Measurements from ENCODE around the gene ZEB2. TPM values are rescaled to one million over a fixed set of nuclear protein-coding genes. Genes with fewer than 3 reads are reported as not detected.

ZEB2 gene
- total RNA-seq, 1 experiment from 2014 or later: 1.1 TPM

- Histone ChIP-seq H3K27ac (ENCODE audit: low read length) (no peak overlapping the region), H3K27me3 (ENCODE audit: control insufficient read depth, insufficient read depth, low read length) (no peaks in the 10 kb centered on the region), H3K9me3 (ENCODE audit: control insufficient read depth, insufficient read depth, low read depth, low read length) (no peaks in the 10 kb centered on the region), H3K4me3 (ENCODE audit: low read depth in 2 of 2, low read length in 2 of 2) (no peak overlapping the region), H3K4me1 (ENCODE audit: control insufficient read depth, insufficient read depth, low read length) (no peaks in the 10 kb centered on the region), H3K36me3 (ENCODE audit: control insufficient read depth, insufficient read depth, low read length) (no peaks in the 10 kb centered on the region)
- CTCF ChIA-PET: no interaction called here
- no TSS peak for BruUV-seq (replicated peaks)
- in situ Hi-C loops (cut with HindIII; ENCODE audit: low pct_unique_long_range_greater_than_20kb, low sequenced_read_pairs) (no loop called here), intact Hi-C loops (cut with micrococcal nuclease; ENCODE audit: unreplicated experiment) (no loop called here)
- TF ChIP-seq, protein P1, sequence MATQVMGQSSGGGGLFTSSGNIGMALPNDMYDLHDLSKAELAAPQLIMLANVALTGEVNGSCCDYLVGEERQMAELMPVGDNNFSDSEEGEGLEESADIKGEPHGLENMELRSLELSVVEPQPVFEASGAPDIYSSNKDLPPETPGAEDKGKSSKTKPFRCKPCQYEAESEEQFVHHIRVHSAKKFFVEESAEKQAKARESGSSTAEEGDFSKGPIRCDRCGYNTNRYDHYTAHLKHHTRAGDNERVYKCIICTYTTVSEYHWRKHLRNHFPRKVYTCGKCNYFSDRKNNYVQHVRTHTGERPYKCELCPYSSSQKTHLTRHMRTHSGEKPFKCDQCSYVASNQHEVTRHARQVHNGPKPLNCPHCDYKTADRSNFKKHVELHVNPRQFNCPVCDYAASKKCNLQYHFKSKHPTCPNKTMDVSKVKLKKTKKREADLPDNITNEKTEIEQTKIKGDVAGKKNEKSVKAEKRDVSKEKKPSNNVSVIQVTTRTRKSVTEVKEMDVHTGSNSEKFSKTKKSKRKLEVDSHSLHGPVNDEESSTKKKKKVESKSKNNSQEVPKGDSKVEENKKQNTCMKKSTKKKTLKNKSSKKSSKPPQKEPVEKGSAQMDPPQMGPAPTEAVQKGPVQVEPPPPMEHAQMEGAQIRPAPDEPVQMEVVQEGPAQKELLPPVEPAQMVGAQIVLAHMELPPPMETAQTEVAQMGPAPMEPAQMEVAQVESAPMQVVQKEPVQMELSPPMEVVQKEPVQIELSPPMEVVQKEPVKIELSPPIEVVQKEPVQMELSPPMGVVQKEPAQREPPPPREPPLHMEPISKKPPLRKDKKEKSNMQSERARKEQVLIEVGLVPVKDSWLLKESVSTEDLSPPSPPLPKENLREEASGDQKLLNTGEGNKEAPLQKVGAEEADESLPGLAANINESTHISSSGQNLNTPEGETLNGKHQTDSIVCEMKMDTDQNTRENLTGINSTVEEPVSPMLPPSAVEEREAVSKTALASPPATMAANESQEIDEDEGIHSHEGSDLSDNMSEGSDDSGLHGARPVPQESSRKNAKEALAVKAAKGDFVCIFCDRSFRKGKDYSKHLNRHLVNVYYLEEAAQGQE (IDR thresholded peaks at IDR 0.05; ENCODE audit: insufficient read depth in 1 of 2, low read depth in 2 of 2, low read length in 1 of 2): no peak
- TF ChIP-seq SIN3A (IDR thresholded peaks at IDR 0.05; ENCODE audit: borderline replicate concordance, insufficient read depth, low read depth, low read length) (no peak), POLR2AphosphoS5 (IDR thresholded peaks at IDR 0.05; ENCODE audit: low read depth, low read length) (no peak), CTCF (IDR thresholded peaks at IDR 0.05) (no peak), TCF7L2 (IDR thresholded peaks at IDR 0.05; ENCODE audit: low read depth, low read length) (no peak)
- POLR2A ChIA-PET: no interaction called here
- no peak for ATAC-seq
- no peak for DNase-seq (ENCODE audit: low read depth, low spot score)
Measured at GRCh38 chr2:144431998-144432397, 87.9 kb downstream of the ZEB2 start.

- no peaks in the 10 kb centered on the region for H3K27me3 ChIP-seq (ENCODE audit: control insufficient read depth, insufficient read depth, low read length)
- CTCF ChIA-PET: no interaction called here
- no peaks in the 10 kb centered on the region for H3K4me1 ChIP-seq (ENCODE audit: control insufficient read depth, insufficient read depth, low read length)
- no peaks in the 10 kb centered on the region for H3K36me3 ChIP-seq (ENCODE audit: control insufficient read depth, insufficient read depth, low read length)
- H3K27ac ChIP-seq (ENCODE audit: low read length): no peak overlapping the region
- DNase-seq (ENCODE audit: low read depth, low spot score) (no peak), ATAC-seq (no peak)
- intact Hi-C loops (cut with micrococcal nuclease; ENCODE audit: unreplicated experiment): no loop called here
- in situ Hi-C loops (cut with HindIII; ENCODE audit: low pct_unique_long_range_greater_than_20kb, low sequenced_read_pairs): no loop called here
- TF ChIP-seq POLR2AphosphoS5 (IDR thresholded peaks at IDR 0.05; ENCODE audit: low read depth, low read length) (no peak), CTCF (IDR thresholded peaks at IDR 0.05) (no peak), TCF7L2 (IDR thresholded peaks at IDR 0.05; ENCODE audit: low read depth, low read length) (no peak), SIN3A (IDR thresholded peaks at IDR 0.05; ENCODE audit: borderline replicate concordance, insufficient read depth, low read depth, low read length) (no peak)
- TF ChIP-seq, protein P1 (IDR thresholded peaks at IDR 0.05; ENCODE audit: insufficient read depth in 1 of 2, low read depth in 2 of 2, low read length in 1 of 2): no peak
- no peak overlapping the region for H3K4me3 ChIP-seq (ENCODE audit: low read depth in 2 of 2, low read length in 2 of 2)
- POLR2A ChIA-PET: no interaction called here
- no TSS peak for BruUV-seq (replicated peaks)
- H3K9me3 ChIP-seq (ENCODE audit: control insufficient read depth, insufficient read depth, low read depth, low read length): no peaks in the 10 kb centered on the region
Measured at GRCh38 chr2:144431392-144431783, 88.5 kb downstream of the ZEB2 start.

Data from Panc1 (cell line).